HepG2 (cell line): ENCODE results near the gene STAM. TPM values are rescaled to one million over a fixed set of nuclear protein-coding genes. Genes with fewer than 3 reads are reported as not detected.
A peak's percentile ranks its signal among the peaks of the same experiment; 100 is the strongest.

Experiments
- ELF3 ChIP-seq: IDR thresholded peaks from 2 replicates; pipeline ENCODE4 v1.6.1; 2016; ENCODE audit warnings: missing genetic modification reagents, missing compliant biosample characterization
- HIVEP1 ChIP-seq: sonication (generic); formaldehyde crosslinking; IDR thresholded peaks from 2 replicates; pipeline ENCODE4 v1.4.0; 2020; ENCODE audit warnings: mild to moderate bottlenecking, missing genetic modification reagents
- KAT7 ChIP-seq: IDR thresholded peaks from 2 replicates; pipeline ENCODE4 v1.6.1; 2018; ENCODE audit warnings: borderline replicate concordance, missing compliant biosample characterization
- POGZ ChIP-seq: sonication (generic); formaldehyde crosslinking; IDR thresholded peaks from 2 replicates; pipeline ENCODE4 v1.4.0; 2020; ENCODE audit warnings: mild to moderate bottlenecking, missing genetic modification reagents
- RARA ChIP-seq: IDR thresholded peaks from 2 replicates; pipeline ENCODE4 v1.6.1; 2016; ENCODE audit warnings: missing genetic modification reagents, missing compliant biosample characterization
- SKI ChIP-seq: fragments of 450-650 bp; IDR thresholded peaks from one replicate; pipeline ENCODE4 v1.6.1; 2018; ENCODE audit warnings: mild to moderate bottlenecking; ENCODE audit not compliant: partially characterized antibody
- ZBTB1 ChIP-seq: sonication (generic); formaldehyde crosslinking; IDR thresholded peaks from 2 replicates; pipeline ENCODE4 v1.4.0; 2020; ENCODE audit warnings: missing genetic modification reagents, borderline replicate concordance
- ZFP62 ChIP-seq: sonication (generic); formaldehyde crosslinking; IDR thresholded peaks from 2 replicates; pipeline ENCODE4 v1.4.0; 2020; ENCODE audit warnings: missing genetic modification reagents
- ZMAT3 ChIP-seq: sonication (generic); formaldehyde crosslinking; conservative IDR thresholded peaks from 2 replicates; pipeline ENCODE4 v1.7.0; 2021; ENCODE audit warnings: missing genetic modification reagents
- ZNF17 ChIP-seq: sonication (generic); formaldehyde crosslinking; IDR thresholded peaks from 2 replicates; pipeline ENCODE4 v1.5.0; 2020; ENCODE audit warnings: mild to moderate bottlenecking, missing genetic modification reagents
- ZNF260 ChIP-seq: sonication (generic); formaldehyde crosslinking; IDR thresholded peaks from 2 replicates; pipeline ENCODE4 v1.4.0; 2020; ENCODE audit warnings: missing genetic modification reagents, low read depth, mild to moderate bottlenecking, borderline replicate concordance
- ZNF34 ChIP-seq: sonication (generic); formaldehyde crosslinking; IDR thresholded peaks from 2 replicates; pipeline ENCODE4 v1.4.0; 2020; ENCODE audit warnings: mild to moderate bottlenecking, missing genetic modification reagents, borderline replicate concordance
- ZNF354B ChIP-seq: sonication (generic); formaldehyde crosslinking; IDR thresholded peaks from 2 replicates; pipeline ENCODE4 v1.8.0; 2022; ENCODE audit warnings: mild to moderate bottlenecking, missing genetic modification reagents
- ZNF446 ChIP-seq: sonication (generic); formaldehyde crosslinking; IDR thresholded peaks from 2 replicates; pipeline ENCODE4 v1.5.0; 2020; ENCODE audit warnings: mild to moderate bottlenecking, missing genetic modification reagents
- ZNF570 ChIP-seq: sonication (generic); formaldehyde crosslinking; IDR thresholded peaks from 2 replicates; pipeline ENCODE4 v1.4.0; 2020; ENCODE audit warnings: mild to moderate bottlenecking, missing genetic modification reagents, borderline replicate concordance
- ZNF629 ChIP-seq: sonication (generic); formaldehyde crosslinking; conservative IDR thresholded peaks from 2 replicates; pipeline ENCODE4 v1.5.0; 2020; ENCODE audit warnings: missing genetic modification reagents
- ZNF670 ChIP-seq: sonication (generic); formaldehyde crosslinking; IDR thresholded peaks from 2 replicates; pipeline ENCODE4 v1.8.0; 2022; ENCODE audit warnings: mild to moderate bottlenecking, missing genetic modification reagents, borderline replicate concordance
- ZNF720 ChIP-seq: sonication (generic); formaldehyde crosslinking; IDR thresholded peaks from 2 replicates; pipeline ENCODE4 v1.4.0; 2020; ENCODE audit warnings: missing genetic modification reagents
- polyA plus RNA-seq, 8 experiments: library from polyadenylated mRNA; depleted of rRNA in 3 of 8; stranded (reverse) in 7 of 8; unstranded in 1 of 8; fragments of >200 nt; fragmentation: Illumina TruSeq in 4 of 8; extraction: Trizol in 4 of 8; gene quantifications; 2 replicates each; pipeline versions ENCODE4 v1.2.1 to v1.2.3, GENCODE V29; 2011 to 2016; ENCODE audit warnings: low read depth in 4 of 8, missing spikeins in 1 of 8, mixed read lengths in 1 of 8; ENCODE audit not compliant: insufficient read depth in 1 of 8
- total RNA-seq, 5 experiments: library from RNA; depleted of rRNA; stranded (reverse); fragments of >200 nt; fragmentation: Illumina TruSeq; extraction: Trizol; gene quantifications; 2 replicates each; pipeline ENCODE4 v1.2.3, GENCODE V29; 2016; ENCODE audit warnings: low read depth in 1 of 5
- TF ChIP-seq, protein P1 (sequence below): IDR thresholded peaks from 2 replicates; pipeline ENCODE4 v1.6.1; 2016; ENCODE audit warnings: missing compliant biosample characterization, missing genetic modification reagents, borderline replicate concordance
- TF ChIP-seq, protein P2 (sequence below): sonication (generic); formaldehyde crosslinking; IDR thresholded peaks from 2 replicates; pipeline ENCODE4 v1.4.0; 2020; ENCODE audit warnings: mild to moderate bottlenecking, missing genetic modification reagents
- TF ChIP-seq, protein P3 (sequence below): sonication (generic); formaldehyde crosslinking; IDR thresholded peaks from 2 replicates; pipeline ENCODE4 v1.5.0; 2020; ENCODE audit warnings: missing genetic modification reagents
- TF ChIP-seq, protein P4 (sequence below): sonication (generic); formaldehyde crosslinking; conservative IDR thresholded peaks from 2 replicates; pipeline ENCODE4 v1.5.0; 2020; ENCODE audit warnings: missing genetic modification reagents
- TF ChIP-seq, protein P5 (sequence below): sonication (generic); formaldehyde crosslinking; conservative IDR thresholded peaks from 2 replicates; pipeline ENCODE4 v1.8.0; 2022; ENCODE audit warnings: mild to moderate bottlenecking, moderate library complexity, missing genetic modification reagents

STAM gene
- total and polyA plus RNA-seq, 2 of the 13 experiments (the other 11 are each of a cell fraction or from before 2014, with no cell fraction given), result 19.5 to 25.1 TPM

DNA sequence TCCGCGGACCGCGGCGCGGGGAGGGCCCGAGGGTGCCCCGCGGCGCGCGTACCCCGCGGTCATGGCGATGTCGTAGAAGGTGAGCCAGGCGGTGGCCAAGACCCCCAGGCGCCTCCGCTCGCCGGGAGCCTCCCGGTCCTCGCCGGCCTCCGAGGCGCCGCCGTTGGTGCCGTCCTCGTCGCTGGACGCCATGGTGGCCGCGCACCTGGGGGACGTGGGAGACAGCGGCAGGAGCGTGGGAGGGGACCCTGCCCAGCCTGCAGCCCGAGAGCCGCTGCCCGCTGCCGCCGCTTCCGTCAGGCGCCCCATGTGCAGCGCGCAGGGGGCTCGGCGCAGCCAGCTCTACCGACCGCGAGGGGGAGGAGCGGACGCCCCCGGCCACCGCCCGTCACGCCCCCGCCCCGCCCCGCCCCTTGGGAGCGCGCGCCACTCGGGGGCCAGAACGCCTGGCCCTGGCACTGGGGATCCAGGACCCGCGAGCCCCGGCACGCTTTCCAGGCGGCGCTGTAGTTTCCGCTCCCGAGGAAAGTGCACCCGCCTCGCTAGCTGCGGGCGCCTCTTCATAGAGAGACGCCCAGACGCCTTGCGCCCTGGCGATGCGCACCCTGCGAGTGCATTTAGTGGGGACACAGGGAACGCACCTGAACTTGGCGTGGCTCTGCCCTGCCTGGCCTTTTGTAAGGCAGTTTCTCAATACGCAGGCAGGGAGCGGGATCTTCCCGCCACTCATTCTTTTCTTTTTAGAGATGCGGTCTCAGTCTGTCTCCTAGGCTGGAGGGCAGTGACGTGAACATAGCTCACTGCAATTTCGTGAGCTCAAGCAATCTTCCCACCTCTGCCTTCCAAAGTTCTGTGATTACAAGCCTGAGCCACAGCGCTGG lies 26.7 kb upstream of the STAM start, which contains the start of gene HACD1 (continued):
- TF ChIP-seq ZNF670 (CRISPR knock-in tag) (peak; percentile 59; the same call in 1 of the 2 replicates), ZMAT3 (CRISPR knock-in tag) (0 out of 2 replicates have a peak, but pooled peaks have one; percentile 16), ZNF260 (CRISPR knock-in tag) (no peak), SKI (peak; percentile 13), ZNF354B (CRISPR knock-in tag) (no peak), POGZ (CRISPR knock-in tag) (peak; percentile 66; the same call in 1 of the 2 replicates), ZNF570 (CRISPR knock-in tag) (no peak), ELF3 (0 out of 2 replicates have a peak, but pooled peaks have one; percentile 26), ZNF446 (peak; percentile 58; the same call in 1 of the 2 replicates), KAT7 (CRISPR knock-in tag) (peak; percentile 65; the same call in 1 of the 2 replicates), ZNF629 (CRISPR knock-in tag) (no peak), ZBTB1 (no peak), ZNF34 (CRISPR knock-in tag) (no peak), ZNF17 (CRISPR knock-in tag) (no peak), ZNF720 (no peak), HIVEP1 (0 out of 2 replicates have a peak, but pooled peaks have one; percentile 43), RARA (CRISPR knock-in tag) (peak; percentile 34; the same call in 1 of the 2 replicates), ZFP62 (CRISPR knock-in tag) (no peak)
- TF ChIP-seq, protein P1, sequence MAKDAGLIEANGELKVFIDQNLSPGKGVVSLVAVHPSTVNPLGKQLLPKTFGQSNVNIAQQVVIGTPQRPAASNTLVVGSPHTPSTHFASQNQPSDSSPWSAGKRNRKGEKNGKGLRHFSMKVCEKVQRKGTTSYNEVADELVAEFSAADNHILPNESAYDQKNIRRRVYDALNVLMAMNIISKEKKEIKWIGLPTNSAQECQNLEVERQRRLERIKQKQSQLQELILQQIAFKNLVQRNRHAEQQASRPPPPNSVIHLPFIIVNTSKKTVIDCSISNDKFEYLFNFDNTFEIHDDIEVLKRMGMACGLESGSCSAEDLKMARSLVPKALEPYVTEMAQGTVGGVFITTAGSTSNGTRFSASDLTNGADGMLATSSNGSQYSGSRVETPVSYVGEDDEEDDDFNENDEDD (CRISPR knock-in tag), result peak; percentile 64
- TF ChIP-seq, protein P2, sequence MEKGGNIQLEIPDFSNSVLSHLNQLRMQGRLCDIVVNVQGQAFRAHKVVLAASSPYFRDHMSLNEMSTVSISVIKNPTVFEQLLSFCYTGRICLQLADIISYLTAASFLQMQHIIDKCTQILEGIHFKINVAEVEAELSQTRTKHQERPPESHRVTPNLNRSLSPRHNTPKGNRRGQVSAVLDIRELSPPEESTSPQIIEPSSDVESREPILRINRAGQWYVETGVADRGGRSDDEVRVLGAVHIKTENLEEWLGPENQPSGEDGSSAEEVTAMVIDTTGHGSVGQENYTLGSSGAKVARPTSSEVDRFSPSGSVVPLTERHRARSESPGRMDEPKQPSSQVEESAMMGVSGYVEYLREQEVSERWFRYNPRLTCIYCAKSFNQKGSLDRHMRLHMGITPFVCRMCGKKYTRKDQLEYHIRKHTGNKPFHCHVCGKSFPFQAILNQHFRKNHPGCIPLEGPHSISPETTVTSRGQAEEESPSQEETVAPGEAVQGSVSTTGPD (CRISPR knock-in tag), result no peak
- TF ChIP-seq, protein P3, sequence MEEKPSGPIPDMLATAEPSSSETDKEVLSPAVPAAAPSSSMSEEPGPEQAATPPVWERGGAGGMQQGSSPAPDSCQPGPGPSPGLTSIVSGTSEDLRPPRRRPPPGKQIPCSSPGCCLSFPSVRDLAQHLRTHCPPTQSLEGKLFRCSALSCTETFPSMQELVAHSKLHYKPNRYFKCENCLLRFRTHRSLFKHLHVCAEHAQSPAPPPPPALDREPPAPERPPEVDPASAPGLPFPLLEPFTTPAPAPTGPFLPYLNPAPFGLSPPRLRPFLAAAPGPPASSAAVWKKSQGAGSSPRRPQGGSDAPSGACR (CRISPR knock-in tag), result peak; percentile 74; the same call in 1 of the 2 replicates
- TF ChIP-seq, protein P4, sequence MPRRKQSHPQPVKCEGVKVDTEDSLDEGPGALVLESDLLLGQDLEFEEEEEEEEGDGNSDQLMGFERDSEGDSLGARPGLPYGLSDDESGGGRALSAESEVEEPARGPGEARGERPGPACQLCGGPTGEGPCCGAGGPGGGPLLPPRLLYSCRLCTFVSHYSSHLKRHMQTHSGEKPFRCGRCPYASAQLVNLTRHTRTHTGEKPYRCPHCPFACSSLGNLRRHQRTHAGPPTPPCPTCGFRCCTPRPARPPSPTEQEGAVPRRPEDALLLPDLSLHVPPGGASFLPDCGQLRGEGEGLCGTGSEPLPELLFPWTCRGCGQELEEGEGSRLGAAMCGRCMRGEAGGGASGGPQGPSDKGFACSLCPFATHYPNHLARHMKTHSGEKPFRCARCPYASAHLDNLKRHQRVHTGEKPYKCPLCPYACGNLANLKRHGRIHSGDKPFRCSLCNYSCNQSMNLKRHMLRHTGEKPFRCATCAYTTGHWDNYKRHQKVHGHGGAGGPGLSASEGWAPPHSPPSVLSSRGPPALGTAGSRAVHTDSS (CRISPR knock-in tag), result 0 out of 2 replicates have a peak, but pooled peaks have one; percentile 8
- TF ChIP-seq, protein P5, sequence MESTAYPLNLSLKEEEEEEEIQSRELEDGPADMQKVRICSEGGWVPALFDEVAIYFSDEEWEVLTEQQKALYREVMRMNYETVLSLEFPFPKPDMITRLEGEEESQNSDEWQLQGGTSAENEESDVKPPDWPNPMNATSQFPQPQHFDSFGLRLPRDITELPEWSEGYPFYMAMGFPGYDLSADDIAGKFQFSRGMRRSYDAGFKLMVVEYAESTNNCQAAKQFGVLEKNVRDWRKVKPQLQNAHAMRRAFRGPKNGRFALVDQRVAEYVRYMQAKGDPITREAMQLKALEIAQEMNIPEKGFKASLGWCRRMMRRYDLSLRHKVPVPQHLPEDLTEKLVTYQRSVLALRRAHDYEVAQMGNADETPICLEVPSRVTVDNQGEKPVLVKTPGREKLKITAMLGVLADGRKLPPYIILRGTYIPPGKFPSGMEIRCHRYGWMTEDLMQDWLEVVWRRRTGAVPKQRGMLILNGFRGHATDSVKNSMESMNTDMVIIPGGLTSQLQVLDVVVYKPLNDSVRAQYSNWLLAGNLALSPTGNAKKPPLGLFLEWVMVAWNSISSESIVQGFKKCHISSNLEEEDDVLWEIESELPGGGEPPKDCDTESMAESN (CRISPR knock-in tag), result peak; percentile 63; the same call in 1 of the 2 replicates
